Sciatic nerve (tissue), 2 donors: Measurements from ENCODE around the gene ARHGEF16. TPM values are rescaled to one million over a fixed set of nuclear protein-coding genes. Genes with fewer than 3 reads are reported as not detected.

ENCODE experiments used
- ATAC-seq: fragments of 200-7000 bp; cut with Tn5 transposase; one replicate; pipeline ENCODE4 v1.9.1; 2020; ENCODE audit warnings: mild to moderate bottlenecking, moderate library complexity
- DNase-seq: peaks from one replicate; pipeline ENCODE4 v3.0.0-alpha.2; 2020; ENCODE audit warnings: low spot score
- intact Hi-C: fragments of 100-400 bp; cut with DNase I; formaldehyde crosslinking; loops from one replicate; pipeline ENCODE4 v1.14.2; 2022
- total RNA-seq: library from RNA; stranded (reverse); fragmentation: NEBNext Ultra II Directional; extraction: Animal tissue kit (Norgen Biotek cat#: 25700); gene quantifications from one replicate; pipeline ENCODE4 v1.2.1, GENCODE V29; 2021
- donor health status: DM: no; HTN: no; CAD: no.
- donor health status: DM: no; HTN: no; CAD: no.

Gene ARHGEF16
- total RNA-seq, 1 donor from 2014 or later, result 20.6 TPM

- intact Hi-C loops, result no loop called here
- no peak for DNase-seq
- ATAC-seq, result no peak
These were observed 20.7 kb upstream of the ARHGEF16 start for GRCh38 chr1:3433596-3434320.

- intact Hi-C loops, result no loop called here
- DNase-seq, result no peak
- no peak for ATAC-seq
These were observed 19.9 kb upstream of the ARHGEF16 start for GRCh38 chr1:3434406-3435110.

- ATAC-seq, result no peak
- intact Hi-C loops, result no loop called here
- no peak for DNase-seq
These were observed 18.8 kb upstream of the ARHGEF16 start for GRCh38 chr1:3435666-3436065.

GRCh38 chr1:3436451-3436850, 18.0 kb upstream of the ARHGEF16 start:
- no peak for ATAC-seq

GRCh38 chr1:3436901-3437300, 17.6 kb upstream of the ARHGEF16 start:
- intact Hi-C loops, result no loop called here
- no peak for DNase-seq
- no peak for ATAC-seq

More at GRCh38 chr1:3436451-3436850, 18.0 kb upstream of the ARHGEF16 start:
- intact Hi-C loops, result no loop called here
- DNase-seq, result no peak

DNA sequence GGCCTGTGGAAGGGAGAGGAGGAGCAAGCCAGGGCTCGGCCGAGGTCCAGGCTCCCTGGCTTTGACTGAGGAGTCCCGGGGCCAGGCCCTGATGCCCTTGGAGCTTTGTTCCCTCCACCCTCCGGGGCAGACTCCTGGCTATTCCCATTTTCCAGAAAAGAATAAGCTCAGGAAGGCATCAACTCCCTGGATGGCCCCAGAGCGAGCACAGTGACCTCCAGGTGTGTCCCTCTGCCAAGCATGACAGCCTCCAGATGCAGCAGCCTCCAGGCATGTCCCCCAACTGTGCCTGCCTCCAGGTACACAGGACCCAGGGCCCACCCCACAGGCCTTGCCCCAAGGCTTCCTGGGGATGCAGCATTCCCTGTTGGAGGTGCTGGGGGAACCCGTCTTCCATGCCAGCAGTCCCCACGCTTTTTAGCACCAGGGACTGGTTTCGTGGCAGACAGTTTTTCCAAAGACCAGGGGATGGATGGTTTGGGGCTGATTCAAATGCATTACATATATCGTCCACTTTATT, 15.7 kb upstream of the ARHGEF16 start:
- intact Hi-C loops, result no loop called here
- no peak for ATAC-seq
- DNase-seq, result no peak

DNA sequence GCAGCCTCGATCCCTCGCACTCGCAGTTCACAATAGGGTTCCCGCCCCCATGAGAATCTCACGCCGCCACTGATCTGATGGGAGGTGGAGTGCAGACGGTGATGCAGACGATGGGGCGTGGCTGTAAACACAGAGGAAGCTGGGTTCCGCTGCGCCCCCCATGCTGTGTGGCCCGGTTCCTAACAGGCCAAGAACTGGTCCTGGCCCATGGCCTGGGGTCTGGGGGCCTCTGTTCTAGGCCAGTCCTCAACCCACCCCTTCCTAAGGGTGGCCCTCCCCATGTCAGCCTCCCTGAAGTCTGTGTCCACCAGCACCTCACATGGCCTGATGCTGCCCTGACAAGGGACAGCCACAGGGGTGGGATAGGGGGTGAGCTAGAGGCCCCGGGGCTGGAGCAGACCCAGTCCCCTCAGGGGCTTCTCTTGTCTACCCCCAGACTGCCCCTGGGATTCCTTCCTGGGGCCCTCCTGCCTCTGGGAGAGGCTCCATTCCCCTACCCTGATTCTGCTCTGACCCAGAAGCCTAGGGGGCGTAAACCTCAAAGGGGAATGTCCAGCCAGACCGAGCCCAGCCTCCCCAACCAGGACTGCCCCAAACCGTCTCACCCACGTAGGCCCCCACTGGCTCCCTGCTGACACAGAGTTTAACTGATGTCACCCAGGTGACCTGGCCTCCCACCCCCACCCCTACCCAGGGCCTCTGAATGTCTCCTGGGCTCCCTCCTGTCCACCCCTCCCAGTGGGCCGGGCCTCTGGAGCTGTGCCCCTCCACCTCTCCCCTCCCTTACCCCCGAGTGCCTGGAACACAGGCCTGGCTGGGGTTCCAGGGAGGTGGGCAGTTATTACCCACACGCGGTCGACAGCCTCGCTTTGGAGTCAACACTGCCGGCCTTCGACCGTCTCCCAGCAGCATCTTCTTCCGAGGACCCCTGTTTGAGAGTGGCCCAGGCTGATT, 14.8 kb upstream of the ARHGEF16 start:
- intact Hi-C loops, result no loop called here
- DNase-seq (no peak), ATAC-seq (no peak)

DNA sequence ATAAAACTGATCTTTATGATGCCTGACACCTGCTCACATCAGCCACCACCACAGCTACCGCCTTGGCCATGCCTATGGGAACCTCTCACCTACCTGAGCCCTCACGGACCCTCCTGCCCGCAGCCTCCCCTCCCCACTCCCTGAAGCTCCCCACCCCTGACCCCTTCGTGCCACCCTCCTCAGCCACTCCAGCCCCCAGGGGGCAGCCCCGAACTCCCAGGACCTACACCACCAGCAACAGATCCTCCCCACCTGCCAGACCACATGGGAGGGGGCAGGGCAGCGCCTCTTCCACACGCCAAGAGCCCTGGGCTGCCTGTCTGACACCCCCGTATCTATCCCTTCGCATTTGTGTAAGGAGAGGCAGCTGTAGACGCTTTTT, 14.2 kb upstream of the ARHGEF16 start:
- no peak for ATAC-seq
- intact Hi-C loops, result no loop called here
- DNase-seq, result no peak

DNA sequence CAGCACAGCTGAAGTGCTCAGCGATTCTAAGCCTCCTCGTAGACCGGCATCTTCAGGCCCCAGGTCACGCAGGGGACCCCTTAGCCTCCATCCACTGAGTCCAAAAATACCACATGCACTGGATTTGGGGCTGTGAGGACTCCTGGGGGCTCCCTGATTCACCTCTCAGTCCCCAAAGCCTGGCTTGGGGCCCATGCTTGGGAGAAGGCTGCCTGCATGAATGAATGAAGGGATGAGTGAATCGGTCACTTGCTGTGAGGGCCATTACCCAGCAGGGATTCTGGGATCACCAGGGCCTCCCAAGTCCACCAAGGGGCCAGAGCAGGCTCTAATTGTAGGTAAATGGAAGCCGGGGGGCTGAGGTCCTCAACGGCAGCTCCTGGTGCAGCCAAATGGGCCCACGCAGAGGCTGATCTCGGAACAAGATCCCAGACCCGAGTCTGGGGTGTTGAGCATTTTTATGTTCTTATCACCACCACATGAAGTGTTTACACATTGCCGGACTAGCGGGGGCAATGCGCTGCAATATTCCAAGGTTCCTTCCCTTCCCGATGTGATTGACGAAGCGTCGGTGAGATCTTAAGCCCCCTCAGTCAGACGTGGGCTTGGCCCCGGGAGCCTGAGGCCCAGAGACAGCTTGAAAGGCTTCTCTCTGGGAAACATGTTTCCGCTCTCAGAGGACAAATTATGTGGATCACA, 13.6 kb upstream of the ARHGEF16 start:
- DNase-seq, result no peak
- ATAC-seq, result no peak
- intact Hi-C loops, result no loop called here

DNA sequence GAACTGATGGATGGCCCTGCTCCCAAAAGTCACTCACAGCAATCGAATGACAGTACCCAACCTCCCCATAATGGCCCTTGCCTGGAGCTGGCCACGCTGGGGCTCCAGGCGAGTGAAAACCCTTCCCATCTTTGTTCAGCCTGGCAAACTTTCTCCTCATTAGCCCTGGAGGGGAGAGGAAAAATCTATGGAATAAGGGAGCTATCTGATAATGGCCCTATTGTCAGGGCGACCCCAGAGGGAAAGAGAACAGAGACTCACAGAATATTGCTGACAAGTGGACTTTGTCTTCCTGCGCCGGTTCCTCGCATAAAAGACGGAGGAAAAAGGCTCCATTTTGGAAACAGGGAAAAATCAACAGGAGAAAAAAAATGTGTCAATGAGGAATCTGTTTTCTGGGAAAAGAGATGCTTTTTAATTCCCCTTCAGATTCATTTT, 13.0 kb upstream of the ARHGEF16 start:
- ATAC-seq, result peak; percentile 61
- intact Hi-C loops, result no loop called here
- DNase-seq, result no peak

- DNase-seq (no peak), ATAC-seq (no peak)
- intact Hi-C loops, result no loop called here
These were observed 12.6 kb upstream of the ARHGEF16 start for GRCh38 chr1:3441880-3442279.

DNA sequence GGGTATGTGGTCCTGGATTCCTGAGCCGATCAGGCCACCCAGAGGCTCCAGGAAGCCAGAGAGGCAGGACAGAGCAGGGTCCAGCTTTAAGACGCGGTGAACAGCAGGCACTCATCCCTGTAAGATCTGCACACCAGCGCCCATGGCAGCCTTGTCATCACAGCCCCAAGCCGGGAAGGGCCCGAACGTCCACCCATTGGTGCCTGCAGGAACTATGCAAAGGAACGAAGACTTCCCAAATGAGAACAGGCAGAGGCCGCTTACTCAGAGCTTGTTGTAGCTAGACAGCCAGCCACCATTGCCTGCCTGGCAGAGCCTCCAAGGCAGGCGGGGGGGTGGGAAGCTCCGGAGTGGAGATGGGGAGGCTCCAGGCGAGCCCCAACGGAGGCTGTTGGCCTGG, 12.1 kb upstream of the ARHGEF16 start:
- ATAC-seq (no peak), DNase-seq (no peak)
- intact Hi-C loops, result no loop called here

GRCh38 chr1:3442901-3443300, 11.6 kb upstream of the ARHGEF16 start:
- ATAC-seq (no peak), DNase-seq (no peak)
- intact Hi-C loops, result no loop called here

- ATAC-seq (no peak), DNase-seq (no peak)
- intact Hi-C loops, result no loop called here
These were observed 10.7 kb upstream of the ARHGEF16 start for GRCh38 chr1:3443807-3444206.

DNA sequence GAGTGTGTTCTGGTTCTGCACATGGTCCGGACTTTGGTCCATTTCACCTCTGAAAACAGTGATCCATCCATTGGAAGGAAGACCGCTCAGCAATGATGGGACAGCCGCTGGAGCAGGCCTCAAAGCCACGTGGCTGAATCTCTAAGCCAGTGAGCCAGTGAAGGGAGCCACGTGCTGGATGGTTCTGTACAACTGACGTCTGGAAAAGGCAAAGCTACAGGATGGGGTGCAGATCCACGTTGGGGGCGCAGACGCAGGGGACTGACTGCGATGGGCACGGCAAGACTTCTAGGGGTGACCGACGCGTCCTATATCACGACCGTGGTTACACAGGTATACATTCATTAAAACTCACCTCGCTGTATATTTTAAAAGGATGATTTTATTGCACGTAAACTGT, 10.2 kb upstream of the ARHGEF16 start:
- intact Hi-C loops, result no loop called here
- DNase-seq (no peak), ATAC-seq (no peak)

DNA sequence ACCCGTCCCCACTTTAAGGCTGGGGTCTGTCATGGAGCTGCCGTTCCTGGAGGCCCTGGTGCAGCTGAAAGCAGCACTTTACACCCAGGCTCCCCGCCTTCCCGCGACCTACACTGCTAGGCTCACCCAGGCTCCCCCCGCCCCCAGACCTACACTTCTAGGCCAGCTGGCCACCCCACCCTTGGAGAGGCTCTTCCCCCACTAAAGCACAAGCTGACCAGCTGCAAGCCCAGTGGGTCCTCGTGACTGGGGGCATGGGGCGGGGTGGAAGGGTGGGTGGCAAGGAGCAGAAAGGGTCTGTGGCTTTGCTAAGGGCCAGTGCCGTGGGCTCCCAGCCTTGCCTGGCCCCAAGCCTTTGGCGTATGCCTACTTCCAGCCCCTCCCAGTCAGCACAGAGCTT, 9.7 kb upstream of the ARHGEF16 start:
- intact Hi-C loops, result no loop called here
- no peak for DNase-seq
- no peak for ATAC-seq

DNA sequence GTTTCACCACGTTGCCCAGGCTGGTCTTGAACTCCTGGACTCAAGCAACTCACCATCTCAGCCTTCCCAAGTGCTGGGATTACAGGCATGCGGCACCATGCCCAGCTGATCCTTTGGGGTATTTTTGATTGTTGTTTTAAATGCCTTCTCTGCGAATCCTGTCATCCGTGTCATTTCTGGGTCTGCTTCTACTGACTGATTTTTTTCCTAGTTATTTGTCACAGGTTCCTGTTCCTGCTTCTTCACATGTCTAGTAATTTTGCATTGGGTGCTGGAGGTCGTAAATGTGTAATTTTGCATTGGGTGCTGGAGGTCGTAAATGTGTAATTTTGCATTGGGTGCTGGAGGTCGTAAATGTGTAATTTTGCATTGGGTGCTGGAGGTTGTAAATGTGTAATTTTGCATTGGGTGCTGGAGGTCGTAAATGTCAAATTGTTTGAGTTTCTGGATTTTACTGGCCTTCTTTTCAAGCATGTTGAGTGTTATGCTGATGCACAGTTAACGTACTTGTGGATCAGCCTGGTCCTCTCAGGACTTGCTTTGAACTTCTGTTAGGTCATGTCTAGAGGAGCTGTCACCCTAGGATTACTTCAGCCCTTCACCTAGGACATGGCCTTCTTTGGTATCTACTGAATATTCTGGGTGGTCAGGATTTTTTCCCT, 4.1 kb upstream of the ARHGEF16 start:
- intact Hi-C loops, result no loop called here
- DNase-seq (no peak), ATAC-seq (no peak)

DNA sequence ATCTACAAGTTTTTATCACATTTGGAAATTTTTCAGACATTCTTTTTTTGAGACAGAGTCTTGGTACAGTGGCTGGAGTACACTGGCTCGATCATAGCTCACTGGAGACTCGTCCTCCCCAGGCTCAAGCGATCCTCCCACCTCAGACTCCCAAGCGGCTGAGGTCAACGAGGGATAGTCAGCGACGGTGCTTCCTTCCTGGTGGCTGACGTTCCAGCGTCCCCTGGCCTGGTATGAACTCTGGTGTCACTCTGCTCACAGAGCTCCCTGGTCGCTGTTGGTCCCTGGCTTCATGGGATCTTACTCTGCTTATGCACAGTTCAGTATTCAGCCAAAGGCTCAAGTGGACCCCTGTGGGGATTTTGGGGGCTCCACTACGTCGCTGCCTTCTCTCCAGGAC, 3.5 kb upstream of the ARHGEF16 start:
- no peak for DNase-seq
- no peak for ATAC-seq
- intact Hi-C loops, result no loop called here
